ENCODE results near the gene PCED1A.

The PCED1A gene

GRCh38 chr20:2798095-2798805, 42.2 kb downstream of the PCED1A start:
- Histone ChIP-seq H2AFZ (ENCODE audit: low read length) (no peak overlapping the region), H3K27ac (ENCODE audit: low read length) (no peak overlapping the region), H3K36me3 (replicated peaks; ENCODE audit: insufficient read depth, low read length) (no peaks in the 10 kb centered on the region), H3K4me1 (ENCODE audit: low read length) (no peaks in the 10 kb centered on the region), H3K79me2 (ENCODE audit: low read length) (no peaks in the 10 kb centered on the region), H3F3A (ENCODE audit: insufficient read depth, low read length) (no peaks in the 10 kb centered on the region), H3K4me2 (ENCODE audit: low read depth, low read length) (no peak overlapping the region), H4K20me1 (ENCODE audit: insufficient read depth, low read length) (no peaks in the 10 kb centered on the region), H3K9me3 (replicated peaks; ENCODE audit: insufficient read depth, low read length) (no peaks in the 10 kb centered on the region), H3K9me2 (replicated peaks; ENCODE audit: insufficient read depth, low read length) (no peaks in the 10 kb centered on the region), H3K27me3 (replicated peaks; ENCODE audit: insufficient read depth, low read length) (peaks cover 85% of the 10 kb centered on the region), H3K4me3 (ENCODE audit: low read length) (no peak overlapping the region), H3K9ac (ENCODE audit: low read length) (no peak overlapping the region)
- no peak for DNase-seq
- TF ChIP-seq EZH2 (optimal IDR thresholded peaks at IDR 0.05; ENCODE audit: low read depth, low read length) (no peak), CTCF (IDR thresholded peaks at IDR 0.05; ENCODE audit: low read length) (no peak), EZH2phosphoT487 (IDR thresholded peaks at IDR 0.05; ENCODE audit: low read length) (no peak)

- no peaks in the 10 kb centered on the region for H3K4me1 ChIP-seq (ENCODE audit: low read length)
- TF ChIP-seq EZH2phosphoT487 (IDR thresholded peaks at IDR 0.05; ENCODE audit: low read length) (no peak), CTCF (IDR thresholded peaks at IDR 0.05; ENCODE audit: low read length) (no peak), EZH2 (optimal IDR thresholded peaks at IDR 0.05; ENCODE audit: low read depth, low read length) (no peak)
- no peaks in the 10 kb centered on the region for H3K79me2 ChIP-seq (ENCODE audit: low read length)
- H3K9me2 ChIP-seq (replicated peaks; ENCODE audit: insufficient read depth, low read length): no peaks in the 10 kb centered on the region
- peaks cover 78% of the 10 kb centered on the region for H3K27me3 ChIP-seq (replicated peaks; ENCODE audit: insufficient read depth, low read length)
- H3K36me3 ChIP-seq (replicated peaks; ENCODE audit: insufficient read depth, low read length): no peaks in the 10 kb centered on the region
- no peak for DNase-seq
- no peaks in the 10 kb centered on the region for H3F3A ChIP-seq (ENCODE audit: insufficient read depth, low read length)
- H3K9ac ChIP-seq (ENCODE audit: low read length): no peak overlapping the region
- H3K9me3 ChIP-seq (replicated peaks; ENCODE audit: insufficient read depth, low read length): no peaks in the 10 kb centered on the region
- H3K4me3 ChIP-seq (ENCODE audit: low read length): no peak overlapping the region
- no peak overlapping the region for H2AFZ ChIP-seq (ENCODE audit: low read length)
- no peak overlapping the region for H3K4me2 ChIP-seq (ENCODE audit: low read depth, low read length)
- no peaks in the 10 kb centered on the region for H4K20me1 ChIP-seq (ENCODE audit: insufficient read depth, low read length)
- H3K27ac ChIP-seq (ENCODE audit: low read length): no peak overlapping the region
These were observed 43.1 kb downstream of the PCED1A start for GRCh38 chr20:2797136-2797983.

GRCh38 chr20:2796011-2796660, 44.3 kb downstream of the PCED1A start:
- no peaks in the 10 kb centered on the region for H3F3A ChIP-seq (ENCODE audit: insufficient read depth, low read length)
- H3K9me3 ChIP-seq (replicated peaks; ENCODE audit: insufficient read depth, low read length): no peaks in the 10 kb centered on the region
- no peaks in the 10 kb centered on the region for H3K79me2 ChIP-seq (ENCODE audit: low read length)
- H2AFZ ChIP-seq (ENCODE audit: low read length): no peak overlapping the region
- no peak overlapping the region for H3K9ac ChIP-seq (ENCODE audit: low read length)
- H3K4me1 ChIP-seq (ENCODE audit: low read length): no peaks in the 10 kb centered on the region
- no peak overlapping the region for H3K4me2 ChIP-seq (ENCODE audit: low read depth, low read length)
- H3K36me3 ChIP-seq (replicated peaks; ENCODE audit: insufficient read depth, low read length): no peaks in the 10 kb centered on the region
- no peak overlapping the region for H3K27ac ChIP-seq (ENCODE audit: low read length)
- no peaks in the 10 kb centered on the region for H4K20me1 ChIP-seq (ENCODE audit: insufficient read depth, low read length)
- peaks cover 67% of the 10 kb centered on the region for H3K27me3 ChIP-seq (replicated peaks; ENCODE audit: insufficient read depth, low read length)
- H3K9me2 ChIP-seq (replicated peaks; ENCODE audit: insufficient read depth, low read length): no peaks in the 10 kb centered on the region
- no peak for DNase-seq
- no peak overlapping the region for H3K4me3 ChIP-seq (ENCODE audit: low read length)
- TF ChIP-seq EZH2phosphoT487 (IDR thresholded peaks at IDR 0.05; ENCODE audit: low read length): no peak
- no peak for TF ChIP-seq CTCF (IDR thresholded peaks at IDR 0.05; ENCODE audit: low read length)

All from MM.1S (cell line).